Thyroid gland (tissue), 4 donors: ENCODE results near the gene KRTAP3-2. TPM values are rescaled to one million over a fixed set of nuclear protein-coding genes. Genes with fewer than 3 reads are reported as not detected.

Experiments
- DNase-seq, 2 donors: peaks; one replicate each; pipeline ENCODE4 v3.0.0-alpha.2; 2019
- H3K27ac ChIP-seq, 3 donors: fragments of 200-600 bp; sonication (generic); 1 replicate in 2 of 3; 2 replicates in 1 of 3; pipeline ENCODE4 v1.5.1; 2016 to 2019; ENCODE audit warnings: mild to moderate bottlenecking in 1 of 3, moderate library complexity in 1 of 3
- H3K27me3 ChIP-seq: fragments of 200-600 bp; sonication (generic); one replicate; pipeline ENCODE4 v1.5.1; 2019
- H3K36me3 ChIP-seq, 2 donors: fragments of 200-600 bp; sonication (generic); one replicate each; pipeline ENCODE4 v1.5.1; 2016 to 2019
- H3K4me1 ChIP-seq, 2 donors: fragments of 200-600 bp; sonication (generic); one replicate each; pipeline ENCODE4 v1.5.1; 2017 to 2019
- H3K4me3 ChIP-seq, 3 donors: fragments of 200-600 bp; sonication (generic); replicated peaks in 1 of 3; 1 replicate in 2 of 3; 2 replicates in 1 of 3; pipeline ENCODE4 v1.5.1; 2016; ENCODE audit warnings: mild to moderate bottlenecking in 1 of 3
- H3K9me3 ChIP-seq: fragments of 200-600 bp; sonication (generic); one replicate; pipeline ENCODE4 v1.5.1; 2017
- CTCF ChIP-seq, 6 experiments: fragments of 200-600 bp in 3 of 6; fragments of 450-650 bp in 3 of 6; sonication (generic) in 3 of 6; IDR thresholded peaks; one replicate each; pipeline ENCODE4 v1.5.1; 2016 to 2019; ENCODE audit warnings: antibody characterized with exemption in 6 of 6, mild to moderate bottlenecking in 2 of 6, inconsistent platforms in 1 of 6, moderate library complexity in 1 of 6
- POLR2A ChIP-seq, 2 donors: fragments of 450-650 bp; IDR thresholded peaks; one replicate each; pipeline ENCODE4 v1.6.1; 2017; ENCODE audit warnings: antibody characterized with exemption in 2 of 2, mild to moderate bottlenecking in 2 of 2, moderate library complexity in 1 of 2
- WGBS, 2 donors: methylation state at CpG; one replicate each; pipeline ENCODE4 v1.1.5; 2017; 5-methylcytosine and 5-hydroxymethylcytosine counted together
- intact Hi-C: fragments of 100-400 bp; cut with DNase I; formaldehyde crosslinking; loops from one replicate; pipeline ENCODE4 v1.15.1; 2023
- total RNA-seq, 4 donors: library from RNA; depleted of rRNA; stranded (reverse); fragments of >200 nt; gene quantifications; one replicate each; pipeline ENCODE4 v1.2.3, GENCODE V29; 2016

Gene KRTAP3-2
- total RNA-seq, 4 donors from 2014 or later = not detected

- TF ChIP-seq POLR2A (IDR thresholded peaks at IDR 0.05) (no peak), CTCF (IDR thresholded peaks at IDR 0.05) (no peak)
- WGBS, 2 donors = 70 to 73% methylated on average over 12 of the region's 12 CpGs
- Histone ChIP-seq H3K4me3 (no peak overlapping the region), H3K27me3 (no peaks in the 10 kb centered on the region), H3K36me3 (no peaks in the 10 kb centered on the region), H3K4me1 (no peaks in the 10 kb centered on the region), H3K9me3 (no peaks in the 10 kb centered on the region), H3K27ac (no peak overlapping the region)
- intact Hi-C loops = no loop called here
- DNase-seq = no peak
These were observed 41.4 kb downstream of the KRTAP3-2 start for GRCh38 chr17:40958086-40958953.

- intact Hi-C loops = no loop called here
- Histone ChIP-seq H3K4me1 (no peaks in the 10 kb centered on the region), H3K9me3 (no peaks in the 10 kb centered on the region), H3K4me3 (no peak overlapping the region), H3K27ac (no peak overlapping the region), H3K36me3 (no peaks in the 10 kb centered on the region), H3K27me3 (no peaks in the 10 kb centered on the region)
- 81 to 84% methylated on average over 8 of the region's 8 CpGs for WGBS, 2 donors
- no peak for TF ChIP-seq POLR2A (IDR thresholded peaks at IDR 0.05)
- no peak for TF ChIP-seq CTCF (IDR thresholded peaks at IDR 0.05)
- no peak for DNase-seq
These were observed 43.1 kb downstream of the KRTAP3-2 start for GRCh38 chr17:40956401-40957254.

- intact Hi-C loops = no loop called here
- Histone ChIP-seq H3K27me3 (no peaks in the 10 kb centered on the region), H3K36me3 (no peaks in the 10 kb centered on the region), H3K4me1 (no peaks in the 10 kb centered on the region), H3K4me3 (no peak overlapping the region), H3K9me3 (no peaks in the 10 kb centered on the region), H3K27ac (no peak overlapping the region)
- TF ChIP-seq CTCF (IDR thresholded peaks at IDR 0.05) (no peak), POLR2A (IDR thresholded peaks at IDR 0.05) (no peak)
- DNase-seq = no peak
- WGBS, 2 donors = 76 to 92% methylated on average over 2 of the region's 2 CpGs
These were observed 45.8 kb downstream of the KRTAP3-2 start for GRCh38 chr17:40953881-40954280.

- DNase-seq = no peak
- WGBS, 2 donors = 67 to 82% methylated on average over 1 of the region's 1 CpG
- H3K36me3 ChIP-seq = no peaks in the 10 kb centered on the region
- no peak overlapping the region for H3K4me3 ChIP-seq
- intact Hi-C loops = no loop called here
- no peak for TF ChIP-seq CTCF (IDR thresholded peaks at IDR 0.05)
- TF ChIP-seq POLR2A (IDR thresholded peaks at IDR 0.05) = no peak
- H3K27ac ChIP-seq = no peak overlapping the region
- H3K27me3 ChIP-seq = no peaks in the 10 kb centered on the region
- H3K9me3 ChIP-seq = no peaks in the 10 kb centered on the region
- no peaks in the 10 kb centered on the region for H3K4me1 ChIP-seq
These were observed 47.0 kb downstream of the KRTAP3-2 start for GRCh38 chr17:40952661-40953060.

- no peaks in the 10 kb centered on the region for H3K27me3 ChIP-seq
- TF ChIP-seq POLR2A (IDR thresholded peaks at IDR 0.05) (no peak), CTCF (IDR thresholded peaks at IDR 0.05) (no peak)
- no peaks in the 10 kb centered on the region for H3K4me1 ChIP-seq
- H3K4me3 ChIP-seq = no peak overlapping the region
- intact Hi-C loops = no loop called here
- 91 to 94% methylated on average over 2 of the region's 2 CpGs for WGBS, 2 donors
- DNase-seq = no peak
- H3K9me3 ChIP-seq = no peaks in the 10 kb centered on the region
- H3K27ac ChIP-seq = no peak overlapping the region
- H3K36me3 ChIP-seq = no peaks in the 10 kb centered on the region
These were observed 47.6 kb downstream of the KRTAP3-2 start for GRCh38 chr17:40952154-40952553.
